ENCODE data around the gene GIMAP5.
A peak's percentile ranks its signal among the peaks of the same experiment; 100 is the strongest.

Gene GIMAP5

DNA sequence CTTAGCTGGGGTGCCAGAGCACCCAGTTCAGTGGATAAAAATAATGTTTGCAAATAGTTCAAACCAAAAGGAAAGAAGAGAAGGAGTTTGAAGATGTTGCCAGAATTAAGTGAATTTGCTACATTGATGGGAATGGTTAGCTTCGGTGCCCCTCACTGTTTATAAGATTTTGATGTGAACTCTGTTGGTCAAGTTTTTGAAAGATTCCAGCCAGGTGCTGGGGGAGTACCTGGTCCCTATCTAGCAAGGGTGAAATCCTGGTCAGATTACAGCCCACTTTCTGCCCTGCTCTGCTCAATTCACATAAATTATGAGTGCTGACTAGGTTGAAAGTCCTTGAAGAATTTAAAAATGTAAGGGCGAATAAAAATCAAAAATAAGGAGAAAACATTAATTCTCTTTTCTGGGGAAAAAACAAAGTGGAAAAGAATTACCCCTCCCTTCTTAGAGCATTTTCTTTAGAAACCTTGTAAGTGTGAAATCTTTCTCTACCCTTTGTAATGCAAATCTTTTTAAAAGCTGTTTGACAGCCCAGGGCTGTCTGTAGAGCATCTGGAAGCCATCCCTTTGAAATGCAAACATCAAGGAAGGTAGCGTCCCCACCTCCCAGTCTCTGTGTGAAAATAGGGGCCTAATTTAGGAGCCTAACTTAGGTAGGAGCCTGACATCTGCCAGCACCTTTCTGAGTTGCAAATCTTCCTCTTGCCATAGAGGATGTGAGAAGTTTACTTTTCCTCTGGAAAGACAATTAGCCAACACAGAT is 1.4 kb upstream of the GIMAP5 start:
- FAIRE-seq (no peak), DNase-seq (ENCODE audit: low spot score) (no peak)

DNA sequence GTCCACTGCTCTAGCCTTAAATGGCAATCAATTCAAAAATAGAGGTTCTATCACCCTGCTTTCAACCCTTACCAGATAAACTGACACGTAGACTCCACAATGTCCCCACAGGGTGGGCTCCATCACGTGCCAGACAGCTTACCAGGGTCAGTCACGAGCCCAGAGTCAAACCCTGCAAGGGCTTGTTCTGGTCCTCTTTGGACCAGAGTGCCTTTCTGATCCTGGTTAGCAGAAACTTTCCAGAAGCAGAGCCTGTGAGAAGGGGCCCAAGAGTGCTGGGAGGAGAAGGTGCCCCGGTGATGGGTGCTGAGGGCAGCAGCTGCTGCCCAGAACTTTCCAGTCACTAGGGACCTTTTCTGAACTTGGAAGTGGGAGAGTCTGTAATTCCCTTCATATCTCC is 354 bp upstream of the GIMAP5 start:
- FAIRE-seq (no peak), DNase-seq (ENCODE audit: low spot score) (no peak)

DNA sequence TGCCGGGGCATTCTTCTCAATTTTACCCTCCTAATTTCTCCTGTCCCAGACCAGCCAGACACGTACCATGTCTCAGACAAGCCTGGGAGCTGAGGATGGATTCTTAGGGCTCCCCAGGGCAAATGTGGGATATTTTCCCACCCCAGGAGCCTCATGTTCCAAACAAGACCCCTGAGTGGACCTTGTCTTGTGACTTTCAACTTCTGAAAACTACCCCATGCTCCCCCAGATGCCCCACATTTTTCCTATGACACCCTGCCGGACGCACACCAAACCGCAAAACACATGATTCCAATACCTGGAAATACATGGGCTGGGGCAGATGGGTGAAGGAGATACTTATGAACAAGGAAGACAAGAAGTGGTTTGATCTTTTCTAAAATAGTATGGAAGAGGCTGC is 874 bp downstream of the GIMAP5 start:
- DNase-seq (ENCODE audit: low spot score) = no peak
- no peak for FAIRE-seq

DNA sequence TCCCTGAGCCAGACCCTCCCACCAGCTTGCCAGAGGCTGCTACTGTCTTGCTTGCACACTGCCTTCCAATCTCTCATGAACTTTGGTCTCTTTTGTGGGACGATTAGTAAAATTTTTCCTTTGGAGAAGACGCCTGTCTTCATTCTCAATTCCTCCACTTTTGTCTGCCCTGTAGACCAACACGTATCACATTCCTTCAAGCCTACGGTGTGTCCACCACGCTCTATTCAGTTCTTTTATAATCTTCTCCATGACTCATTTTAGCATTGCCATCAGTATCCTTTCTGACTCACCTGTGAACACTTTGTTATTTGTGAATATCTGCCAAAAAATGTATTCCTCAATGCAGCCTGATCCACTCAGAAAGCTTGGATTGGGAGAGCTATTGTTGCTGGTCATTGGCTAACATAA is 1.4 kb downstream of the GIMAP5 start:
- peak; percentile 40 for DNase-seq (ENCODE audit: low spot score)
- FAIRE-seq = no peak

DNA sequence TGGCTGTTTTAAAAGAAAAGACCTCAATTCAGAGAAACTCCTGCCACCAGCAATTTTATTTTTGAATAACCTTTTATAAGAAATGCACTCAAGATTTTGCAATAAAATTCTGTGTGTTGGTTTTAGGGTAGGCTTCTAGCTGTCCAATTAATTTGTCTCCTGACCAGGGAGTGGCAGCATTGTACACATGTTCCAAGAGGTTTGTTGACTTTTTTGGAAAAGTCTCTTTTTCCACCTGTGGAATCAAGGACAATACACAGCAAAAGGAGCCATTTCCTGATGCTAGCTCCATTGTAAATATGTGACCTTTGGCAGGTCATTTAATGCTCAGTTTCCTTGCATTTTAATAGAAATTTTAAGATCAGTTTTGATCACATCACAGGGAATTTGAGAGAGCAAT is 1.8 kb downstream of the GIMAP5 start:
- DNase-seq (ENCODE audit: low spot score) = no peak
- FAIRE-seq = no peak

DNA sequence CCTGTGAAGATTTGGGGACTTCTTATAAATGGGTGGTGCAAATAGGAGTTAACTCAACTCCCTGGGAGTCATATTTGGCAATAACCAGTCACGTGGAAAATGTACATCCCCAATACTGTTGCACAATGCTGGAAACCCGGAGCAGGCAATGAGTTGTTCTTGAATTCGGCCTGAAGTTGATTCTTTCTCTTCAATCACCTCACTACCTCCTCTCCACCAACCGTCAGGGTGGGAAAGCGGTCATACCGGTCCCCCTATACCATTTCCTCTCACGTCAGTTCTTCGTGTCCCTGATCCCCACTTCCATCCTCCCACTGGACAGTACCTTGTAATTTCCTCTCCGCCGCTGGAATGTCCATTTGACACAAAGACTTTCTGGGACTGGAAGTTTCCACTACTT is 2.8 kb downstream of the GIMAP5 start:
- DNase-seq (ENCODE audit: low spot score) (no peak), FAIRE-seq (no peak)

DNA sequence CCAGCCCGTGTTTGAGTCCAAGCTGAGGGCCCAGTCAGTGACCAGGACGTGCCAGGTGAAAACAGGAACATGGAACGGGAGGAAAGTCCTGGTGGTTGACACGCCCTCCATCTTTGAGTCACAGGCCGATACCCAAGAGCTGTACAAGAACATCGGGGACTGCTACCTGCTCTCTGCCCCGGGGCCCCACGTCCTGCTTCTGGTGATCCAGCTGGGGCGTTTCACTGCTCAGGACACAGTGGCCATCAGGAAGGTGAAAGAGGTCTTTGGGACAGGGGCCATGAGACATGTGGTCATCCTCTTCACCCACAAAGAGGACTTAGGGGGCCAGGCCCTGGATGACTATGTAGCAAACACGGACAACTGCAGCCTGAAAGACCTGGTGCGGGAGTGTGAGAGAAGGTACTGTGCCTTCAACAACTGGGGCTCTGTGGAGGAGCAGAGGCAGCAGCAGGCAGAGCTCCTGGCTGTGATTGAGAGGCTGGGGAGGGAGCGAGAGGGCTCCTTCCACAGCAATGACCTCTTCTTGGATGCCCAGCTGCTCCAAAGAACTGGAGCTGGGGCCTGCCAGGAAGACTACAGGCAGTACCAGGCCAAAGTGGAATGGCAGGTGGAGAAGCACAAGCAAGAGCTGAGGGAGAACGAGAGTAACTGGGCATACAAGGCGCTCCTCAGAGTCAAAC is 5.2 kb downstream of the GIMAP5 start:
- no peak for DNase-seq (ENCODE audit: low spot score)
- FAIRE-seq = no peak

DNA sequence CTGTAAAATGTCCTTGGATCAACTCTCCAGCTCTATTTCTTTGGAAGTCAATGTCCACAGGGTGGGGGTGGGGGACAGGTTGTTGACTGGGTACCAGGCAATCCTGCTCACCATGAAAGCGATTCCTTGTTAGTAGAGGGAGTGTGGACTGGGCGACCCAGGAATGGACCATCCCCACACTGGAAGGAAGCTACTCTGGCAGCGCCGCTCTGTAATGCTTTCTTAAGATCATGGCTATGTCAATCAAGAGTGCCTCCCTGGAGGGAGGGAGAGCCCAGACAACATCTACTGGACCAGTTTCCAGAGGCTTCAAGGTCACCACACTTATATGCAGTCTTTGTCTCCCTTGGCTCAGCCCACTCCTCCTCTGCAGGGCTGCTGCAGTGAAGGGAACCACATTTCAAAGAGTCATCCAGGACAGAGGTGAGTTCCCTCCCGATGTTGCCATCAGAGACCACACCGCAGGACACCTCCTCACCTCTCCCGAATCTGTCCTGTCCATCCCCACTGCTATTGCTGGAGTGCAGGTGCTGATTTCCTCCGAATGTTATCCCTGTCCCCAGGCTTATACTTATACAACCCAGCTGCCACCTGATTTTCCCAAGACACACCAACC is 6.9 kb downstream of the GIMAP5 start:
- FAIRE-seq = no peak
- DNase-seq (ENCODE audit: low spot score) = no peak

DNA sequence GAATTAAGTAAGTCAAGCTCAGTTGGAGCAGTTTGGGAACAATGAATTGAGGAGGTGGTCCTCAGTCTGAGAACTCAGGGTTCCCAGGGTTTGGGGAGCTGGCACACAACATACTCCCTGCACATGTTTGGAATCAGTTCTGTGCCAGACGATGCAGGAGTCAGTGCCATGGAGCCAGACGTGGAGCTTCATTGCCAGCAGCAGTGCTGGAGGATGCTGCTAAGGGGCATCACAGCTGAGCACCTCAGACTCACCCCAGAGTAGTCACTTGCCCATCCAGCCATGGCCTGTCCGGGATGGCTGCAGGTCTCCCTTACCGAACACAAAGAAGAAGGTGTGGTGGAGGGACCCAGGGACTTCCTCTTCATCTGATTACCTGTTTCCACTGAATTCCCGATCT is 7.9 kb downstream of the GIMAP5 start:
- FAIRE-seq = no peak
- no peak for DNase-seq (ENCODE audit: low spot score)

DNA sequence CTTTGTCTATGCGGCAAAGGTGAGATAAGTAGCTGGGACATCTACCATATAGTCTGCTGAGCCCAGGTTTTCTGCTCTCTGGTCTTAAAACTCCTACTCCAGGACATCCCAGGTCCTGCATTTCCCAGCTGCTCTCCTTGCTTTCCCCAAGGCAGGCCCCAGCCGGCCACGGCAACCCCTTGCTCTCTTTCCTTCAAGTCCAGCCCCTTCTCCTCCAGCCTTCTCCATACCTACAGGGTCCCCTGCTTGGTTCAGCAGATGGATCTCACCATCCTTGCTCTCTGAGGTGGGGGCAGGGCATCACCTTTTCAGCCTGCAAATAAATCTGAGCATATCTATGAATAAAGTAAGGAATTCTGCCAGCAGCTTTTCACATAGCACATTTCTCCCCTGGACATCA is 8.7 kb downstream of the GIMAP5 start:
- no peak for FAIRE-seq

DNA sequence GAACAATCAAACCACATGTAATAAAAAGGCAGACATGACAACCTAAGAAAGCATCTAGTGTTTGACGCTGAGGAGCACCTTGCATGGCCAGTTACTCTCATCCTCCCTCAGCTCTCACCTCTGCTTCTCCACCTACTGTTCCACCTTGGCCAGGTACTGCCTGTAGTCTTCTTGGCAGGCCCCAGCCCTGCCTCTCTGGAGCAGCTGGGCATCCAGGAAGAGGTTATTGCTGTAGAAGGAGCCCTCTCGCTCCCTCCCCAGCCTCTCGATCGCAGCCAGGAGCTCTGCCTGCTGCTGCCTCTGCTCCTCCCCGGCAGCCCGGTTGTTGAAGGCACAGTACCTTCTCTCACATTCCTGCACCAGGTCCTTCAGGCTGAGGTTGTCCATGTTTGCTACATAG is 9.7 kb downstream of the GIMAP5 start:
- DNase-seq (ENCODE audit: low spot score) (no peak), FAIRE-seq (no peak)

More for the DNA sequence above, 8.7 kb downstream of the GIMAP5 start:
- no peak for DNase-seq (ENCODE audit: low spot score)

DNA sequence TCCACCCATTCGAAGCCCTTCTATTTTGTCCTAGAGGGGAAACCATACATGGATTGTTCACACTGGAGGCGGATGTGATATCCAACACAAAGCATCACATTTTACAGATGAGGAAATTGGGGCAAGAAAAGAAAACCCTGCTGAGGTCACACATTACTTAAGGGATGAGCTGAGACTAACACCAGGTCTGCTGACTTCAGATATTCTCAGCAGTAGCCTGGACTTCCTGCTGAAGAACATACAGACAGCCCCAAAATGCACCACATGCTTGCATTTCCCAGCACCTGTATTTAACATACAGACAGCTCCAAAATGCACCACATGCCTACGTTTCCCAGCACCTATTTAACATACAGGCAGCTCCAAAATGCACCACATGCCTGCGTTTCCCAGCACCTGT is 11.2 kb downstream of the GIMAP5 start:
- no peak for DNase-seq (ENCODE audit: low spot score)
- no peak for FAIRE-seq

DNA sequence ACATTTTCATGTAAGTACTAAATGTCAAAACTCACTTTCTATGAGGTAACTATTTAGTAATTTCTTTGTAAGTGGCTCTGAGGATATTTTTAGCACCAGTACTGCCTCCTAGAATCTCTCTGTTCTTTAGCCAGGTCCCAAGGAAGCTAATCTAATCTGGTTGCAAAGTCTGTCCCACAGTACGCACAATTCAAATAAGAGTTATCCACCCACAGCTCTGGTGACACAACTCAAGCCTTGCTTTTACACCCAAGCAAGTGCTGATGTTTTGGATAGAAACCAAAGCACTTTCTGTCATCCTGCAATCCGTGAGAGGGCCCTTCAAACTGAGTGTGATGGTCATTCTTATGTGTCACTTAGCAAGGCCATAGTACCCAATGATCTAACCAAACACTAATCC is 14.5 kb downstream of the GIMAP5 start:
- no peak for DNase-seq (ENCODE audit: low spot score)
- no peak for FAIRE-seq

DNA sequence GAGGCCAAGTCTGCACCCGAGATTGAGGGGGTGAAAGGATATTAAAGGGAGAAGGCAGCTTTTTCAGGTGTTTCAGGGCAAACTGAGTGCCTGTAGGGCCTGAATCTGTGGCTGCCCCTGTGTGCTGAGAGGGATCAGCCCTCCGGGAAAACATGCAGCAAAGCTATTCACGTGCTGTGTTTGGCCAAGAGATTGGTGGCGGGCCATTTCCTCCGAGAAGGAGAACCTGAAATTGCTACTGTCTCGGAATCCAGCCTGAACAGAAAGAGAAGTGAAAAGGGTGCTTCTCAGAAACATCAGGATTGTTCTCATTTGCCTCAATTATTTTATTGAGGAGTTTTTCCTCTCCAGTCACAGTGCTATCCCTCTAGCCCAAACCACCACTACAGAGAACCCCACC is 16.0 kb downstream of the GIMAP5 start:
- FAIRE-seq = no peak
- DNase-seq (ENCODE audit: low spot score) = no peak

DNA sequence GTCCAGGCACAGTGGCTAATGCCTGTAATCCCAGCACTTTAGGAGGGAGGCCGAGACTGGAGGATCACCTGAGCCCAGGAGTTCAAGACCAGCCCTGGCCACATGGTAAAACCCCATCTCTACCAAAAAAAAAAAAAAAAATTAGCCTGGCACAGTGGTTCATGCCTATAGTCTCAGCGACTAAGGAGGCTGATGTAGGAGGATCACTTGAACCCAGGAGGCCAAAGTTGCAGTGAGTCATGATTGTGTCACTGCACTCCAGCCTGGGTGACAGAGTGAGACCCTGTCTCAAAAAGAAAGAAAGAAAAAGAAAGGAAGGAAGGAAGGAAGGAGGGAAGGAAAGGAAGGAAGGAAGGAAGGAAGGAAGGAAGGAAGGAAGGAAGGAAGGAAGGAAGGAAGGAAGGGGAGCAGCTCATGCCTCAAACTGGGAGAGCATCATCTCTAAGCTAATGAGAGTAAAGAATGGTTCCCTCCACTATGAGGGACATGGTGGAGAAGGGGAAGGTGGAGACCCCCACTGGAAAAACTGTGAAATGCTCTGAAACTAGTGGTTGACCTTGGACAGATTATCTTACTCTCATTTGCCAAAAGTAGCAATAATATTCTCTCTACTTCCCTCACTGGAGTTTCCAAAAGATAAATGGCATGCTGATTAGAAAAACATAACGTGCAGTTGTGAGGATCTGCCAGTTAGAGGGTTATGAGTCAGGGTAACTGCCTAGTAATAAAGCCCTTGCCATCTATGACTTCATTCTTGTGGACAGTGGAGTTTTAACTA is 16.8 kb downstream of the GIMAP5 start:
- DNase-seq (ENCODE audit: low spot score) (peak; percentile 34), FAIRE-seq (no peak)

DNA sequence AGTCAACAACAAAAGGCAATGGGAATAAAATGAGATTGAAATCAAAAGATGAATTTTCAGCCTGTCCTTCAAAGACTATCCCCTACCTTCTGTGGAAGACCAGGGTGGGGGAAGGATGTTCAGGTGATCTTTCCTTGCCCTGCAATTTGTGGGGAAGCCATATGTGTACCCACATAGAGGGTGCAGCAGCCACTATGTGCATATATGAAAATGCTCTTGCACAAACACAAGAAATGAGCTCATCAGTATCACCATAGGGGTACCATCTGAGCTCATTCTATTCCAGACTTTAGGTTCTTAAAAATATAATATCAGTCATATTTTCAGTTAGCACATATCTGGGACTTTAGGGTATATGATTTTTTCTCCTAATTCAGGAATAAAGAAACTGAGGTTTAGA is 17.7 kb downstream of the GIMAP5 start:
- FAIRE-seq (no peak), DNase-seq (ENCODE audit: low spot score) (no peak)

DNA sequence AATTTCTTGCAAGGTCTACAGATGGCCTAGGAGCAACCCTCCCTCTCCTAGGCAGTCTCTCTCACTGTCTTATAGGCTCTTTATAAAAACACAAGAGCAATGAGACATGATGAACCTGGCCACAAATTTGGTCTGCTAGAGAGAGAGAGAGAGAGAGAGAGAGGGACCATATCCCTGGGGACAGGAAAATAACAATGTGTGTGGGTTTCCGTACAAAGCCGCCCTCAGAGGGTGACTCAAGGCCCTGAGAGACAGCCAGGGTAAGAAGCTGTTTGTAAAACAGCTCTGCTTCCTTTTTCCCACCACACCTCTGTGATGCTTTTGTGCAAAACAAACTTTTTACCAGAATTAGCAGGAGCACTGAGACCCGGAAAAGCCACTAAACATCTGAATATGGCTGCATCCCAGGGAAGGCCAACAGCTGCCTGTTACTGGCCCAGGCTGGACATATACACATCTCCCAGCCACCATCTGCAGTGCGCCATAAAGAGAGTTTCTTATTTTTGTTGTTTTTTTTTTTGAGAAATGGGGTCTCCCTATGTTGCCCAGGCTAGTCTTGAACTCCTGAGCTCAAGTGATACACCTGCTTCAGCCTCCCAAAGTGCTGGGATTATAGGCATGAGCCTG is 18.4 kb downstream of the GIMAP5 start:
- FAIRE-seq (no peak), DNase-seq (ENCODE audit: low spot score) (no peak)

DNA sequence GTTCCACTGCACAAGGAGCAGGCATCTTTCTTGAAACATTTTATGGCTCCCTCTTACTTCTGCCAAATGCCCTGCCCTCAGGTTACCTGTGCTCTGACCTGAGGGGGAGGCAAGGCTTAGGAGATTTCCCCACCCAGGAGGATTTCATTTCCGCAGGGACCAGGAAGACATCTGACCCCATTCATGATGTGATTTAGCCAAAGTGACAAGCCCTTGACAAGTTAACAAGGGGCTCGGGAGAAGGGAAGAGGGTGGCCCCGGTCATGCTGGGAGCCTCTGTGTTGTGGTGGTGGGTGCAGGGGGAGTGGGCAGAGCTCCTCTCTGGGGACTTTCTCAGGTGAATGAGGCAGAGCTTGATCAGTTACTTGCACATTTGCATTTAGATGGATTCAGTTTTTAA is 18.9 kb downstream of the GIMAP5 start:
- no peak for FAIRE-seq
- DNase-seq (ENCODE audit: low spot score) = no peak

DNA sequence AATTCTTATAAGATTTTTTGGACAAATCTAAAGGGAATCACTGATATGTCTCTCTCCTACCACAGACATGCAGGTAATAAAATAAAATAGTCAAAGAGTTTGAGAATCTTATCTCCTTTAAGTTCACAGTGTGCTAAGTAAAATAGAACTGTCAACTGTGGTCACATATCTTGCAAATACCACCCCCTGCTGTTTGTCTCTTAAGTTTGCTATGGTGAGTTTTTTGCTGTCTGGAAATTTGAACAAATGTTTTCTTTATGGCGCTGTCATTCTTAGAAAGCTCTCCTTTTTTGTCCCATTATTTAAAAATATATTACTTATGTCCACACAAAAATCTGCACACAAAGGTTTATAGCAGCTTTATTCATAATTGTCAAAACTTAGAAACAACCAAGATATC is 19.6 kb downstream of the GIMAP5 start:
- DNase-seq (ENCODE audit: low spot score) (no peak), FAIRE-seq (peak; percentile 23)

DNA sequence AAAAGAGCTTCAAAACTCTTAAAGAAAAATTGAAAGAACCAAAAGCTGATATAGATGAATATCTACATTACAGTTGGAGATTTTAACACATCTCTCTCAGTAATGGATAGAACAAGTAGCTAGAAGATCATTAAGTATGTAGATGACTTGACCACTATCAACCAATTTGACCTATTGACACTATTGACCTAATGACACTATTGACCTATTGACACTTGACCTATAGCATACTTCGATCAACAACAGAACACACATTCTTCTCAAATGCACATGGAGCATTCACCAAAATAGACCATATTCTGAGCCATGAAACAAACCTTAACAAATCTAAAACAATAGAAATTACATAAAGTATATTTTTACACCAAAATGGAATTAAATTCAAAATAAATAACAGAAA is 22.3 kb downstream of the GIMAP5 start:
- FAIRE-seq = no peak
- DNase-seq (ENCODE audit: low spot score) = no peak

DNA sequence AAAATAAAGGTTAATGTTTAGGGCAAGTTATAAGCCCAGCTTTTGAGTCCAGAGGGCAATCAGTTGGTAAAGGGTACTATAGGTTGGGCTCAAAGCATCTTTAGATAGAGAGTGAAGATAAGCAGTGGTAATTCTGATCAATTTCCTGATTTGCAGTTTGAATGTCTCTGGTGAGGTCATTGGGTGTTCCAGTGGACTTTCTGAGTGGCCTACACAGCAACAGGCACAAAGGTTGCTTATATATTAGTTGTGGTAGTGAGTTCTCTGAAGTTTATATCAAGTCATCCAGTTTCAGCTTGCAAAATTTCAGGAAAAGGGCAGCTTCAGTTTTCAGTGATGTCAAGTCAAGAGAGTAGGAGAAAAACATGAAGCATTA is 29.1 kb downstream of the GIMAP5 start:
- DNase-seq (ENCODE audit: low spot score) = no peak
- FAIRE-seq = no peak

DNA sequence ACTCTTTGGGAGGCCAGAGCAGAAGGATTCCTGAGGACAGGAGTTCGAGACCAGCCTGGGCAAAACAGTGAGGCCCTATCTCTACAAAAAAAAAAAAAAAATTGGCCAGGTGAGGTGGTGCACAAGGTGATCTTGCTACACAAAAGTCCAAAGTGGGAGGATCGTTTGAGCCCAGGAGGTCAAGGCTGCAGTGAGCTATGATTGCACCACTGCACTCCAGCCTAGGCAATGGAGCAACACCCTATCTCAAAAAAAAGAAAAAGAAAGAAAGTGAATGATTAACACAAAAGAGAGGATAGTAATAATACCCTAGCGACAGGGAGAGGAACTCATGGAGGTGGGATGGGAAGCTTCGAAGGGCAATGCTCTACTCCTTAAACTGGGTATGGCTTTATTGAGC is 32.5 kb downstream of the GIMAP5 start:
- FAIRE-seq (no peak), DNase-seq (ENCODE audit: low spot score) (no peak)

All from RCC 7860 (cell line).